Measurements from ENCODE around the gene SUPT6H.

Gene SUPT6H

DNA sequence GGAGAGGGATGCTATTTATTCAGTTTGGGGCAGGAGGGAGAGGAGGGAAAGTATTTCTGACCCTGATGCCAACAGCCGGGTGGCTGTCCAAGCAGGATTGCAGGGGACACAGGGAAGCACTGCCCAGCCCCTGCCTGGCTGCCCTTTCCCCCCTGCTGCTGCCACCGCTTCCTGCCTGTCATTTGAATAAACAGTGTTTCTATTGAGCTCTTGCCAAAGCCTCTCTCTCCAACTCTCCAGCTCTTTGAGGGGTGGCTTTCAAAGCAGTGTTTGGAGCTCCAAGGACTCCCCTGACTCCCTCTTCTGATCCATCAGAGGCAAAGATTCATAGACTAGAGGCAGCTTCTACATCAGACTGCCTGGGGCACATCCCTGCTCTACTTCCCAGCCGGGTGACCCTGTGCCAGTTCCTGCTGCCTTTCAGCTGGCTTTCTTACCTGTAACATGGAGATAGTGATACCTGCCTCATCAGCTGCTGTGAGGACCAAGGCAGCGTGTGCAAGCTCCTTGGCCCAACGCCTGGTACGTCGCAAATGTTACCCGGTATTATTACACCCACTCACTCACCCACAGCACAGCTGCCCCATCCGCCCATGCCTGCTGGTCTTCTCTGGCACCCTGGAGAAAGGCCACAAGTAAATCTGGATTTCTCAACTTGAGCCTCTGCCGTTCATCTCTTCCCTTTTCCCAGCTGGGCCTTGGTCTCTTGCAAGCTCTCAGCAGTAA is 40.2 kb downstream of the SUPT6H start:
- no peak for DNase-seq (ENCODE audit: low spot score)

DNA sequence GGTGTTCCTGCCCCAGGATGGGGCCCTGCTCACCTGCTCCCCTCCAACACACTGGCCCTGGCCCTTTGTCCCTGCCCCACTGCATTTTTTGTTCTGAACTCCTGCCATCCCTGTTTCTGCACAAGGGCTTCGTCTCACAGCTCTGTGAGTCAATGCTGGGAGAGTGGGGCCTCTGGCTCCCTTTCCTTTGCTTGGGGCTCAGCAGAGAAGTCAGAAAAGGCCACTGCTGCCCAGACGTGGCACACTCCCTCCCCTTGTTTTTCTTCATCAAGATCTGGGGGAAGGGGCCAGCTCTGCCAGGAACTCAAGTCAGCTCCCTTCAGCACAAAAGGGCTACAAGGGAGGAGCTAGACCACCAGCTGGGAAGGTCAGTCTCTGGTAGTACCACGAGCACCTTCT is 40.7 kb downstream of the SUPT6H start:
- DNase-seq (ENCODE audit: low spot score), result no peak

DNA sequence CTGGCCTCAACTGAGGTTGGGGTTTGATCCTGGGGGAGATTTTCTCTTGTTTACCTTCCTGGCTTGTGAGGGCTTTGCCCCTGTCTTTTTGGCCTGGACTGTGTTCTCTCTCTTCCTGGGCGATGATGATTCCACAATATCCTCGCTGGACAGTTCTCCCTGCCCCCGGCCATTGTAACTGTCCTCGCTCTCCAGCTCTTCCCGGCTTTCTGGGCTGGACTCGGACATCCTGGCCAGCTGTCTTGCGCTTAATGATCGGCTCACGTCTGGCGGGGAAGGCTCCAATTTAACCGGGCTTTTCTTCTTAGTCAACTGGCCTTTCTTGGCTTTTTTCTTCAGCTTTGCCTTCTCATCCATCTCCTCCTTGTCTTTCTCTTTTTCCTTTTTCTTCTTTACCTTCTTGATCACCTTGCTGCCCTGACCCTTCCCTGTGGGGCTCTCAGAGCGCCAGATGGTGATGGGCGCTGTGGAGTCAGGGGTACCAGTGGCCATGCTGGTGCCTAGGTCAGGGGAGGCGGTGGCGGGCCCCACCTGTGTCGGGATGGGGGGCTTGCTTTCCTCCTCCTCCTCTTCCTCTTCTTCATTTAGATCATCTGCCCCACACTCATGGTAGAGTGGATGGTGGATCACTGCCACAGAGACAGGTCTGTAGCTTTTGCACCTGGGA is 41.7 kb downstream of the SUPT6H start:
- no peak for DNase-seq (ENCODE audit: low spot score)

DNA sequence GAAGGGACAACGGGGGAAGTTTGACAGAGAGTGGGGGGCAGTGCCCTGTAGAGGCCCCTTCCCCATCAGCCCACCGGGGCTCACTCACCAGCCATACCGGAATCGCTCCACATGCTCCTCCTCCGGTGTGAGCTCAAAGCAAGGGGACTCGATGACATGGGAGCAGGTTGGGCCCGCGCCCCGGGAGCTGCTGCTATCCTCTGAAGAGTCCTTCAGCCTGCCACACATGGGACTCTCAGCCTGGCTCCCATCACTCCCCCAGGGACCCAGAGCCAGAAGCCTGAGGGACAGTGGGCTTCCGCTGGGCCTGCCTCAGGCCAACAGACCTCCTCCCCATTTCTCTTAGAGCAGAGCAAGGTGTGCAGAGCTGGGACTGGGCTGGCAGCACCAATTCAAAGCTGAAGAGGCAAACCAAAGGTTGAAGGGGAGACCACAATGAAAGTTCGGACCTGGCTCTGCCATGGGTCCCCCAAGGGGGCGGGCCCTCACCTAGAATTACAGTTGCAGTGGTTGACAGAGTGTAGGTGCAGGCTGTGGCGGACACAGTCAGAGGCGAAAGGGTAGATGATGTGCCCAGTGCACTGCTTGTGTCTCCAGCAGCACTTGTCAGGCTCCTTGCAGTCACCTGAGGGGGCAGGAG is 42.3 kb downstream of the SUPT6H start:
- no peak for DNase-seq (ENCODE audit: low spot score)

DNA sequence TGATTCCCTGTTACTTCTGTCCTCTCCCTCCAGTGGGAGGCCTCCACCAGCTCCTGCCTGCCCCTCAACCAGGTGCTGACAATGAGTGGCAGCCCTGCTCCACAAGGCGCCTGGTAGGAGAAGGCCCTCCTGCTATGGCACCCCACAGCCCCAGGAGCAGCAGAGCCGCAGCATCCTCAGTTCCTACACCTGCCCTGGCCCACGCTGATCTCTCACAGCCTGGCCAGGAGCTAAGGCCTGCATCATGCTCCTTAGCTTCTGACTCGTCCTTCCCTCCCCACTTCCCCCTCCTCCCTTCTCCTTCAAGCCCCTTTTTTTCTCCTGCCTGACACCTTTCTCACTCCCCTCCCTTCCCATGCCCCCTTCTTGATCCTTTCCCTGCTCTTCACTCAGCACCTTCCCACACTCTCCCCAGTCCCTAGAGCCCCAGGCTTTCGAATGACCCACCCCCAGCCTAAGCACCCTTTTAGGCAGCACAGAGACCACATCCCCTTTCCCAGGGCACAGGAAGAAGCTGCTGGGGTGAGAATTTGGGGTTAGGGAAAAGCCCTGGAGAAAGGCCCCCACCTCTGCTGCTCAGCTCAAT is 43.2 kb downstream of the SUPT6H start:
- no peak for DNase-seq (ENCODE audit: low spot score)

DNA sequence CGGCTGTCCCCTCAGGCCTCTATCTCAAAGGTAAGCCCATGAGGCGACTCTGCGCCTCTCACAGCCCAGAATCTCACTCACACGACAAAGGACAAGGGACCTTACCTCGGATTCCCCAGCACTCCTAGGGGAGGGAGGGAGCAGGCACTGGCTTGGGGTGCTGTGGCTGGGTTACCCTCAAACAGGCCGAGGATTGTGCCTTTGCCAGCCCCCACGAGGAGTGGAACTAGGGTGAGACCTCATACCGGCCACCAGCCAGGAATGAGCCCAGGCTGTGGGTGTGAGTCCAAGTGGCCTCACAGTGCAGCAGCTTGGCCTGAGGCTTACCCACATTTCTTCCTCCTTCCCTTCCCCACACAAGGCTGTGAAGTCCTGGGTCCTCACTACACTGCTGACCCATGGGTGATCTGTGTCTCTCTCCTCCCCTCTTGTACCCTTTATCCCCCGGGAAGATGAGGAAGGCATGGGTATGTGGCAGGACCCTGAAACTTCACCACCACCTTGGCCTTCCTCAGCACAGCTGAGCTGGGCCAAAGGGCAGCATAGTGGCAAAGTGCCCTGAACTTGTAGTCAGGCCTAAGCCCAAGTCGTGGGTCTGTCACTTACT is 43.8 kb downstream of the SUPT6H start:
- DNase-seq (ENCODE audit: low spot score), result no peak

DNA sequence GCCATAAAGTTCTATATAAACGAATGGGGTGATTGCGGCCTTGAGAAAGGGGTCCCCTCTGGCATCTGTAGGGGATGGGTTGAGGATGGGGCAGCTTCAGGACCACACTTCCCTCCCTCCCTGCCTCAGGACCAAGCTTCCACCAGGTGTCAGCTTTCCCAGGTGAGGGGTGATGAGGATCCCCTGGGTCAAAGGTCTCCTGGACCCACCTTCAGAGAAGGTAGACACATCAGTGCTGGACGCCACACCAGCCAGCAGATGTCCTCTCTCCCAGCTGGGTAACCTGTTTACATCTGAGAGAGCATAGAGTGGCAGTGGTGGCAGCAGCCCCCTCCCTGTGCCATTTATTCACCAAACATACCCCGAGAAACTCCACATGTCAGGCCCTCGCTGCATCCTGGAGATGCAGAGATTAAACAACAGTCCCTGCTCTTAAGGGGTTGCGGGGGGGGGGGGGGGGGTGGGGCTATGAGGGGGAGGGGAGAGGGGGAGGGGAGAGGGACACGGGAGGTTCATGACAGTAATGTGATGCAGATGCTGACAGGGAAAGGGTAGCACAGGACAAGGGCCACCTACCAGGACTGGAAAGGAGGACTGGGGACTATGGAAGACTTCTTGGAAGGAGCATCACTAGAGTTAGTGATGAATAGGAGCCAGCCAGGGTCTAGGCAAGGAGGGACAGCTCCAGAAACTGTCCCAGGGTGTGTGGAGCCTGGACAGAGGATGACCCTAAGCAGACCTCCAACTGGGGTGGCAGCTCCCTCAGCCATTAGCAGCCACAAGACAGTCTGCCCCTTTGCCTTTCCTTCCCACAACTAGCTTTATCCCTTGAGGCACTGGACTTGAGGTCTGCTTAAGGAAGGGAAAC is 44.7 kb downstream of the SUPT6H start:
- no peak for DNase-seq (ENCODE audit: low spot score)

DNA sequence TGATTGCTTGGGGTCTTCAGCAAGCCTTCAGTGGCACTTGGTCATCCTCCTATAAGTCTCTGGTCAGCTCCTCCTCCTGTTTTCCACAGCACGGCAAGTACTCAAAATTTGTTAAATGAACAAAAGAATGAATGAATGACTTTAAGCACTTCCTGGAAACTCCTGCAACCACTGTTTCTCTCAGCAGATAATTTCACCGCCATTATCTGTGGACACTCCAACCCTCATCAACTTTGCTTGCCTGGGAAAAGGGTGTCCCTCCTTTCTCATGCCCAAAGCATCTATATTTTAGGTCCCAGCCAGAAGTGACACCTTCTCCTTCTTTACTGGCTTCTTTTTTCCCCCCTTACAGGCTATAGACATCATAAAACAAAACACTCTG is 45.3 kb downstream of the SUPT6H start:
- no peak for DNase-seq (ENCODE audit: low spot score)

DNA sequence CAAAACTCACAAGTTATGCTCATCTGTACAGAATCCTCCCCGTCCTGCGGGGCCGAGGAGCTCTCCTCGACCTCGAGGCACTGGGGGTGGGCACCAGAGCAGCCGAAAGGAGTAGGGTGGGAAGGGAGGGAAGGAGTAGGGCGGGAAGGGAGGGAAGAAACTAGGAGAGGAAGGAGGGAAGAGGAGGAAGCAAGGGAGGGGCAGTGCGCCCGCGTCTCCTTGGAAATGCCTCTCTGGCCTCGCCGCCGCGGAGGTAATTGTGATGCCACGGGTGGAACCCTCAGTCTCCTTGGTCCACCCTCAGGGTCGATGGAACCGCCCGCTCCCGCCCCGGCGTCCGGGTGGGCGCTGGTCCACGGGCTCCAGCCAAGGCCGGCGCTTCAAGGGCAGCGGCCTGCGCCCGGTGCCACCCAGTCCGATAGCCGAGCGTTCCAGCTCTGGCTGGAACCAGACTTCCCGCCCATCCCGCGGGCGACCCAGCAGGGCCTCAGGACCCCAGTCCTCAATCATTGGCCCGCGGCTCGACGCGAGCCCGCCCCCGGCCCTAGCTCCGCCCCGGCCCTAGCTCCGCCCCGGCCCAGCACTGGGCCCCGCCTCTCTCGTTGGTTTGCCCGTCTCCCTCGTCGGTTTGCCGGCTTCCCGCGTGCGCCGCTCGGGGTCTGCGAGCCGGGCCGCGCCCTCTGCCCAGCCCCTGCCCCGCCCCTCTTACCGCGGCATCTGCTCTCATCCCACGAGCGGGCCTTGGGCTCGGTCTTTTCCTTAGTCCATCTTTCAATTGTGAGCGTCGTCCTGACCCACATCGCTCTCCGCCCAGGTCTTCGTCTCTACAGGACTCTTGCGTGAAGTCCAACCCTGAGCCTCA is 49.1 kb downstream of the SUPT6H start:
- peak; percentile 96 for DNase-seq (ENCODE audit: low spot score)

DNA sequence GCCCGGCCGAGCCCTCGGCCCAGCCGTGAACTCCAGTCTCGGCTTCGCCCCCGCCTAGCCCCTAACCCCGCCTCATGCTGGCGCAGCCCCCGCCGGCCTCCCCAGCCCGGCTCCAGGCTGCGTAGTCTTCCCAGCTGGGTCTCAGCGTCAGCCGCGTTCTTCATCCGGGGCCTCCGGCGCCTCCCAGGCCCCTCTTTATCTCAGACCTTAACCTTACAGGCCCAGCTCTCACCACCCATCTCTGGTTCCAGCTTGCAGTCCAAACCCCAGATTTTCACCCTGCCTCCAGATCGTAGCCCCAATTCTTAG is 49.7 kb downstream of the SUPT6H start, which contains the start of gene PROCA1:
TSS of gene PROCA1 (minus strand) at position 166 of the 309 bp plus-strand sequence. CDS start 228 bp downstream, outside the sequence.
- DNase-seq (ENCODE audit: low spot score), result no peak

DNA sequence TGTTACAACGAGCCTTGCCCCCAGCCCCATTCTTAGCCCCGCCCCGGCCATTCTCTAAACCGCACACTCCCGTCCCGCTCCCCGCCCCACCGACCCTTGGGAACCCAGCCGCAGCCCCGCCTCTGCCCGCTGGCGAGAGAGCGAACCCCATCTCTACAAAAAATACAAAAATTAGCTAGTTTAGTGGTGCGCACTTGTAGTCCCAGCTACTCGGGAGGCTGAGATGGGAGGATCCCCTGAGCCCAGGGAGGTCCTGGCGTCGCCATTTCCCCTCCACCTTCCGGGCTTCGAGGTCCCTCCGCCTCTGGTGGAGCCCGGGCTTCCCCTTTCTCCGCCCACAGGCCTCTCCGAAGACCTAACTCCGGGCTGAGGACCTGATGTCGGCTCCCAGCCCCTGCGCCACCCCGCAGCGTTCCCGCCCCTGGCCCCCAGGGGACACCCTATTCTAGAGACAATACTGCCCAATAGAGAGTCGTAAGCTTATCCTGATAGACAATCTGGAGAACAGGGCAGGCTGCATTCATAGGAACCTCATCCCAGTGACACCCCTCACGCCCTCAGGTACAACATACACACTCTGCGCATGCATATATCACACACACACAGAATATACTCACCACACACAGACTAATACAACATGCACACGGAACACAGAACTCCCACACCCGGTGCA is 50.2 kb downstream of the SUPT6H start:
- DNase-seq (ENCODE audit: low spot score), result no peak

DNA sequence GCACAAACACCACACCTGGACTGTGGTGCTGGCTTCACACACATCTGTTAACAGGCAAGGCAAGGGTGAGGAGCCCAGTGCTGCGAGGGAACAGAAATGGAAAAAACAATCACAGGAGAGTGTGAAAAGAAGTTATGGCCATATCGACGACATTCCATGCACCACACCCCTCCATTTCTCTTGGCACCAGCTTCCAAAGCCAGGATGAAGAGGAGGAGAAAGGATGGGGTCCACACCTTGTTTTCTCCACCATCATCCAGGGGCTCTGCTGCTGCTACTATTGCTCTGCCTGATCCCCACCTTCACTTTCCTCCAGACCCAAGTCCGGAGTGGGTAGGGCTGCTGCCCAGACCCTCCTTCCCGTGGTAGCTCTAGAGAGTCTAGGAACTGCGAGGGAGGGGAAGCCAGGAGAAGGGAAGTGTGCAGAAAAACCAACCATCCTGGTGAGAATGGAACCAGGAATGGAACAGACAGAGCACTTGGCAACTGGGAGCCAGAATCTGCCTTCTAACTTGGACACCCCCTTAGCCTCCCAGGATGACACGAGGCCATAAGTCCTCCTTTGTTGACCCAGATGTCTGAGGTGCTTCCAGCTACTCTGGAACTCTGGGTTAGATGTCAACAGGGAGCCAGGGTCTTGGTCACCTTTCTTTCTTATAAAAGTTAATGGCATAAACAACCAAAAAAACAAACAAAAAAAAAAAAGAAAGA is 50.9 kb downstream of the SUPT6H start:
- DNase-seq (ENCODE audit: low spot score), result no peak

DNA sequence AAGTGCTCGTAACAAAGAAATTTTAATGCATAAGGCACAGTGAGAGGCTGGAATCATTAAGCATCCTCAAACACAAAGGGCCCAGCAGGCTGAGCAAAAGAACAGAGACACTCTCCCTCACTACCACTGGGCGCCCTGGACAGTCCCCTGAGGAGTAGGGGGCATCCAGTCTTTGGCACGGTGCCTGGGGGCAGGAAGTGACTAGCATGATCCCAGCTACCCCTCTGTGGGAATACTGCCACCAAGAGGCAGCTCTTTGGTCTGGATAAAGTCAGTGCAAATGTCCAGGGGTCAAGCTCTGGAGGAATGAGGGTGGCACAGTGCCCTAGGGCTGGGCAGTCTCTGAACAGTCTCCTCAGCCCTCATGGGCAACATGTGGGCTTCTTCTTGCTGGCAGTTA is 52.3 kb downstream of the SUPT6H start:
- DNase-seq (ENCODE audit: low spot score), result no peak

DNA sequence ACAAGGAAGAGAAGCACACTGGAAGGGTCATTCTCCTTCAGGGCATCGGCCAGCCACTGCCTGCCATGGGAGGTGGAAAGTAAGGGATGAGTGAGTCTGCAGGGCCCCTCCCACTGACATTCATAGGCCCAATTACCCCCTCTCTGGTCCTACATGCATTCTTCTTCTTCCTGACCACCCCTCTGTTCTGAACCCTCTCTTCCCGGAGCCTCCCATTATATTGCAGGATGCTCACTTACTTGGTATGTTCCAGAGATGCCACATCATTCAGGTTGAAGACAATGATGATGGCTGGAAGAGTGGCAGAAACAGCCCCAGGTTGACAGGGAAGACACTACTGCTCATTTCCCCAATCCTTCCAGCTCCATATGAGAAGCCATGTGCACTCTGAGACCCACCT is 53.2 kb downstream of the SUPT6H start:
- DNase-seq (ENCODE audit: low spot score), result no peak

DNA sequence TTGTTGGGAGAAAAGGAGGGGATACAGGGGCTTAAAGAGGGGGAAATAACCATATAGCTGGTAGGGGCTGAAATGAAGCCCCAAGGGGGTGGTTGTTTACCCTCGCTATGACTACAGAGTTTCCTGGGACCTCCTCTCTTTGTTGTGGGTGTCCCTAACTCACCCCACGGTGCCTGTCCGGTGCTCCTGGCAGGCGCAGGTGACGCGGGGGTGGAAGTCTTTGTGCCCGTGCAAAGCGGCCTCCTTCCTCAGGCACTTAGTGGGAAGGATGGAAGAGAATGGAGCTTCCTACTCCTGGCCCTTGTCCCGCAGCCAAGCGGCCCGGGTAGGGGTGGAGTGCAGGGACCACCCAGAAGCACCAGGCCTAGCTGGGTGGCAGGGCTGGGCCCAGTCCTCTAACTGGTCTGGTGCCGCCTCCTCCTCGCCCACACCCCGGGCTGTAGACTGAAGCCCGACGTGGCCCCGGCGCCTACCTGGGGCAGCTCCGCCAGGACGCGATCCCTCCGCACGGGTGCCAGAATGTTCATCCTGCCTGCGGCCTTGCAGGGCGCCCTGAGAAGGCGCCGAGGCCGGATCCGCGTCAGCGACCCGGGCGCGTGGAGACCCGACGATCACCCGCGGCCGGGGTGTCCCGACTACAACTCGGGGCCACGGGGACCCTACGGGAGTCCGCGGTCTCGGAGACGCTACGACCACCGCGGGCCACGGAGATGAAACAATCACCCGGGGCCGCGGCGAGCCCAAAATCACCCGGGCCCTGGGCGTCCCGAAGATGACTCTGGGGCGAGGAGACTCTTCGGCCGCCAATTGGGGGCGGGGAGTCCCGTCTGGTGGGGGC is 55.0 kb downstream of the SUPT6H start:
- peak; percentile 58 for DNase-seq (ENCODE audit: low spot score)

DNA sequence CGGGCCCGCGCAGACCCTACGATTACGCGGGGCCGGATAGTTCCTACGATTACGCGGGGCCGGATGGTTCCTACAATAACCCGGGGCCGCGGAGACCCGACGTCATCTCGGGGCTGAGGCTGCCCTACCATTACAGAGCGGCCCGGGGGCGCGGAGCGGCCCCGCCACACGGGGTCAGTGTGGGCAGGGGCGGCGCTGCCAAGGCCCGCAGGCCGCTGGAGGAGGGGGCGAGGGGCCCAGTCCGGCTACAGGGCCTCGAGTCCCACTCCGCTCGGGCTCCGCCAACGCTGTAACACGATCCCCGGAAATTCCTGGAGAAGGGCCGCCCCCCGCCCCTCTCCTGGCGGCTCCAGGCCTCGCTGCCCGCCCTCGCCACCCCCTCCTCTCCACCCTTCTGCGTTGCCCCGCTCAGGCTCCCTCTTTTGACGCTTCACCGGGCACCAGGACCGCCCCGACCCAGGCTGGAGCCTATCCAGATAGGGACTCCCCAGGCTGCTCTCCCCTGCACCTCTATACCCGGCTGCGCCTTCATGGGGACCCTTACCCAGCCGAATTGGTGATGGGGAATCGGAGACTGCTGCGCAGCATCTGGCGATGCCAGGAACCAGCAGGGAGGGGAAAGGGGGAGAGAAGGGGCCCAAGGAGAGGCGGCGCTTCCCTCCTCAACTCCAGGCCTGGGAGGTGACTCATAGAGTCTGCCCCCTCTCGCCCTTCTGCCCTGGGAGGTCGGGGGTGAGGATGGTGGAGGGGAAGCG is 55.8 kb downstream of the SUPT6H start, which contains the start of gene RAB34:
TSS of gene RAB34 (minus strand) at position 291 of the 755 bp plus-strand sequence. CDS start 602 bp downstream, outside the sequence.
- peak; percentile 88 for DNase-seq (ENCODE audit: low spot score)

DNA sequence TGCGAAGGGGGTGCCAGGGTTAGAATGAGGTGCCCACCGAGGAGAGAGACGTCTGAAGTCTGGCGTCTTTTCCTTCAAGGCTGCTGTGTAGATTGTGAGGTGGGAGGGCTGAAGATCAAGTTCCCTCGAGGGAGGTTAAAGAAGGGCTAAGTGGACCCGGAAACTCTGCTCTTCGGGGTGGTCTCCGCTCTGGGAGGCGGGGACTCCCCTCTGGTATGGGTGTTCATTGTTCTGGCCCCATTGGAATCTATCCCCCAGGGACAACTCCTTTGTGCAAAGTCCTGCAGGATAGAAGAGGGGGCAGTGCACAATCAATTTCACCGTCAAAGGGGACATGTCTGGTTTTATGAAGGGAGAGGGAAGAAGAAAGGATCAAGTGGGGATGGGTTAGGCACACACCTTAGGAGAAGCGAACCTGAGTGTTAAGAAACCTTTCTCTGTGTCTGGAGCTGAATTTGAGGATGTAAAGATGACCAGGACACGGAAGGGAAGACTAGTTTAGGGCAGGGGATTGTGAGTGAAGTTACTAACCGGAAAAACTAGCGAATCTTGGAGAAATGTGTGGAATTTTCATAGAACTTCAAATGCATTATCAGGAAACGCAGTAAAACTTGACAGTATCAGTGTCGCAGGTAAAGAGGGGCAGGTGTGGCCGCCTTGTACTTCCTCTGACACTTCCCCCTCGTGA is 56.5 kb downstream of the SUPT6H start:
- DNase-seq (ENCODE audit: low spot score), result no peak

All from GM03348 (cell line).